ENCODE results near the gene UBQLNL. TPM values are rescaled to one million over a fixed set of nuclear protein-coding genes. Genes with fewer than 3 reads are reported as not detected.

UBQLNL gene
- total RNA-seq, 1 experiment from 2014 or later, result 0.24 TPM

DNA sequence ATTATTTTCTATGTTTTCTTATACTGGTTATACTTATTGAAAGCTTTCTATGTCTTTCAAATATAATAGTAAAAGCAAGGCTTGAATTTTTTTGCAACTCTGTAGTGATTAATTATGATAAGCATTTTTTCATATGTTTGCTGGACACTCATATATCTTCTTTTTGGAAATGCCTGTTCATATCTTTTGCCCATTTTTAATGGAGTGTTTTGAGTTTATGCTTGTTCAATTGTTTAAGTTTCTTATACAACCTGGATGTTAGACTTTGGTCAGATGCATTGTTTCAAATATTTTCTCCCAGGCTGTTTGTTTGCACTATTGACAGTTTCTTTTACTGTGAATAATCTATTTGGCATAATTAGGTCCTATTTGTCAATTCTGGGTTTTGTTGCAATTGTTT is 20.0 kb upstream of the UBQLNL start (continued):
- TF ChIP-seq, protein P1, sequence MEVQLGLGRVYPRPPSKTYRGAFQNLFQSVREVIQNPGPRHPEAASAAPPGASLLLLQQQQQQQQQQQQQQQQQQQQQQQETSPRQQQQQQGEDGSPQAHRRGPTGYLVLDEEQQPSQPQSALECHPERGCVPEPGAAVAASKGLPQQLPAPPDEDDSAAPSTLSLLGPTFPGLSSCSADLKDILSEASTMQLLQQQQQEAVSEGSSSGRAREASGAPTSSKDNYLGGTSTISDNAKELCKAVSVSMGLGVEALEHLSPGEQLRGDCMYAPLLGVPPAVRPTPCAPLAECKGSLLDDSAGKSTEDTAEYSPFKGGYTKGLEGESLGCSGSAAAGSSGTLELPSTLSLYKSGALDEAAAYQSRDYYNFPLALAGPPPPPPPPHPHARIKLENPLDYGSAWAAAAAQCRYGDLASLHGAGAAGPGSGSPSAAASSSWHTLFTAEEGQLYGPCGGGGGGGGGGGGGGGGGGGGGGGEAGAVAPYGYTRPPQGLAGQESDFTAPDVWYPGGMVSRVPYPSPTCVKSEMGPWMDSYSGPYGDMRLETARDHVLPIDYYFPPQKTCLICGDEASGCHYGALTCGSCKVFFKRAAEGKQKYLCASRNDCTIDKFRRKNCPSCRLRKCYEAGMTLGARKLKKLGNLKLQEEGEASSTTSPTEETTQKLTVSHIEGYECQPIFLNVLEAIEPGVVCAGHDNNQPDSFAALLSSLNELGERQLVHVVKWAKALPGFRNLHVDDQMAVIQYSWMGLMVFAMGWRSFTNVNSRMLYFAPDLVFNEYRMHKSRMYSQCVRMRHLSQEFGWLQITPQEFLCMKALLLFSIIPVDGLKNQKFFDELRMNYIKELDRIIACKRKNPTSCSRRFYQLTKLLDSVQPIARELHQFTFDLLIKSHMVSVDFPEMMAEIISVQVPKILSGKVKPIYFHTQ (CRISPR knock-in tag; IDR thresholded peaks at IDR 0.05), result no peak
- TF ChIP-seq ZNF423 (CRISPR knock-in tag; IDR thresholded peaks at IDR 0.05) (no peak), TP53 (CRISPR knock-in tag; IDR thresholded peaks at IDR 0.05) (no peak), PRRX2 (CRISPR knock-in tag; IDR thresholded peaks at IDR 0.05) (no peak)
- TF ChIP-seq, protein P2, sequence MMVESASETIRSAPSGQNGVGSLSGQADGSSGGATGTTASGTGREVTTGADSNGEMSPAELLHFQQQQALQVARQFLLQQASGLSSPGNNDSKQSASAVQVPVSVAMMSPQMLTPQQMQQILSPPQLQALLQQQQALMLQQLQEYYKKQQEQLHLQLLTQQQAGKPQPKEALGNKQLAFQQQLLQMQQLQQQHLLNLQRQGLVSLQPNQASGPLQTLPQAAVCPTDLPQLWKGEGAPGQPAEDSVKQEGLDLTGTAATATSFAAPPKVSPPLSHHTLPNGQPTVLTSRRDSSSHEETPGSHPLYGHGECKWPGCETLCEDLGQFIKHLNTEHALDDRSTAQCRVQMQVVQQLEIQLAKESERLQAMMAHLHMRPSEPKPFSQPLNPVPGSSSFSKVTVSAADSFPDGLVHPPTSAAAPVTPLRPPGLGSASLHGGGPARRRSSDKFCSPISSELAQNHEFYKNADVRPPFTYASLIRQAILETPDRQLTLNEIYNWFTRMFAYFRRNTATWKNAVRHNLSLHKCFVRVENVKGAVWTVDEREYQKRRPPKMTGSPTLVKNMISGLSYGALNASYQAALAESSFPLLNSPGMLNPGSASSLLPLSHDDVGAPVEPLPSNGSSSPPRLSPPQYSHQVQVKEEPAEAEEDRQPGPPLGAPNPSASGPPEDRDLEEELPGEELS (CRISPR knock-in tag; IDR thresholded peaks at IDR 0.05), result no peak
- TF ChIP-seq, protein P3, sequence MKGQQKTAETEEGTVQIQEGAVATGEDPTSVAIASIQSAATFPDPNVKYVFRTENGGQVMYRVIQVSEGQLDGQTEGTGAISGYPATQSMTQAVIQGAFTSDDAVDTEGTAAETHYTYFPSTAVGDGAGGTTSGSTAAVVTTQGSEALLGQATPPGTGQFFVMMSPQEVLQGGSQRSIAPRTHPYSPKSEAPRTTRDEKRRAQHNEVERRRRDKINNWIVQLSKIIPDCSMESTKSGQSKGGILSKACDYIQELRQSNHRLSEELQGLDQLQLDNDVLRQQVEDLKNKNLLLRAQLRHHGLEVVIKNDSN (CRISPR knock-in tag; IDR thresholded peaks at IDR 0.05), result no peak

DNA sequence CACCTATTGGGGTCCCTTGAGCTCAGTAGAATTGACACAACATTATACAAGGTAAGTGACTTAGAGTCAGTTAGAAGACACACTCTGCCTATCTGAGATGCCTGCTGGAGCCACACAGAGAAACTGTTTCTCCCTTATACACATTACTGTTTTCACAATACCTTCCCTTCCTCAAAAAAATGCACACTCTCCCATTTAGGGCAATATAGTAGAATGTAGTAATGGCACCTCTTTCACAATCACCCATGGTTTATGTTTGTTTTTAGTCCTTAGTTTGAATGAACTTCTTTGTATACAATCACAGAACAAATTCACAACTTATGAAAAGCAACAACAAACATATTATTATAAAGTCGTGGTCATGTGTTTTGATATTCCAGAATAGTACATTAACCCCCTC is 17.5 kb upstream of the UBQLNL start:
- Mint-ChIP-seq H3K9me3 (0 out of 2 replicates have a peak, but pooled peaks cover 6% of the 10 kb centered on the region), H3K27ac (no peak overlapping the region), H3K4me3 (no peak overlapping the region), H3K36me3 (no peaks in the 10 kb centered on the region), H3K4me1 (no peaks in the 10 kb centered on the region), H3K27me3 (ENCODE audit: low read depth) (no peaks in the 10 kb centered on the region; the same call in none of the 2 replicates)
- ChIA-PET CTCF (no interaction called here), POLR2A (no interaction called here)
- ATAC-seq, result no peak
- no peak for DNase-seq (ENCODE audit: low spot score)
- TF ChIP-seq, protein P4, sequence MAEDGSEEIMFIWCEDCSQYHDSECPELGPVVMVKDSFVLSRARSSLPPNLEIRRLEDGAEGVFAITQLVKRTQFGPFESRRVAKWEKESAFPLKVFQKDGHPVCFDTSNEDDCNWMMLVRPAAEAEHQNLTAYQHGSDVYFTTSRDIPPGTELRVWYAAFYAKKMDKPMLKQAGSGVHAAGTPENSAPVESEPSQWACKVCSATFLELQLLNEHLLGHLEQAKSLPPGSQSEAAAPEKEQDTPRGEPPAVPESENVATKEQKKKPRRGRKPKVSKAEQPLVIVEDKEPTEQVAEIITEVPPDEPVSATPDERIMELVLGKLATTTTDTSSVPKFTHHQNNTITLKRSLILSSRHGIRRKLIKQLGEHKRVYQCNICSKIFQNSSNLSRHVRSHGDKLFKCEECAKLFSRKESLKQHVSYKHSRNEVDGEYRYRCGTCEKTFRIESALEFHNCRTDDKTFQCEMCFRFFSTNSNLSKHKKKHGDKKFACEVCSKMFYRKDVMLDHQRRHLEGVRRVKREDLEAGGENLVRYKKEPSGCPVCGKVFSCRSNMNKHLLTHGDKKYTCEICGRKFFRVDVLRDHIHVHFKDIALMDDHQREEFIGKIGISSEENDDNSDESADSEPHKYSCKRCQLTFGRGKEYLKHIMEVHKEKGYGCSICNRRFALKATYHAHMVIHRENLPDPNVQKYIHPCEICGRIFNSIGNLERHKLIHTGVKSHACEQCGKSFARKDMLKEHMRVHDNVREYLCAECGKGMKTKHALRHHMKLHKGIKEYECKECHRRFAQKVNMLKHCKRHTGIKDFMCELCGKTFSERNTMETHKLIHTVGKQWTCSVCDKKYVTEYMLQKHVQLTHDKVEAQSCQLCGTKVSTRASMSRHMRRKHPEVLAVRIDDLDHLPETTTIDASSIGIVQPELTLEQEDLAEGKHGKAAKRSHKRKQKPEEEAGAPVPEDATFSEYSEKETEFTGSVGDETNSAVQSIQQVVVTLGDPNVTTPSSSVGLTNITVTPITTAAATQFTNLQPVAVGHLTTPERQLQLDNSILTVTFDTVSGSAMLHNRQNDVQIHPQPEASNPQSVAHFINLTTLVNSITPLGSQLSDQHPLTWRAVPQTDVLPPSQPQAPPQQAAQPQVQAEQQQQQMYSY (CRISPR knock-in tag; IDR thresholded peaks at IDR 0.05), result no peak
- TF ChIP-seq SP1 (CRISPR knock-in tag; conservative IDR thresholded peaks at IDR 0.05) (no peak), FOXP1 (CRISPR knock-in tag; IDR thresholded peaks at IDR 0.05; ENCODE audit: borderline replicate concordance) (no peak), OVOL2 (CRISPR knock-in tag; IDR thresholded peaks at IDR 0.05; ENCODE audit: borderline replicate concordance) (no peak), NR3C1 (CRISPR knock-in tag; conservative IDR thresholded peaks at IDR 0.05; ENCODE audit: low read depth) (no peak), GTF2I (CRISPR knock-in tag; conservative IDR thresholded peaks at IDR 0.05) (no peak), IRF2 (CRISPR knock-in tag; IDR thresholded peaks at IDR 0.05; ENCODE audit: borderline replicate concordance, low read depth) (no peak), TP53 (CRISPR knock-in tag; IDR thresholded peaks at IDR 0.05) (no peak)
- TF ChIP-seq, protein P5, sequence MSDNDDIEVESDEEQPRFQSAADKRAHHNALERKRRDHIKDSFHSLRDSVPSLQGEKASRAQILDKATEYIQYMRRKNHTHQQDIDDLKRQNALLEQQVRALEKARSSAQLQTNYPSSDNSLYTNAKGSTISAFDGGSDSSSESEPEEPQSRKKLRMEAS (CRISPR knock-in tag; IDR thresholded peaks at IDR 0.05), result no peak
- TF ChIP-seq, protein P6, sequence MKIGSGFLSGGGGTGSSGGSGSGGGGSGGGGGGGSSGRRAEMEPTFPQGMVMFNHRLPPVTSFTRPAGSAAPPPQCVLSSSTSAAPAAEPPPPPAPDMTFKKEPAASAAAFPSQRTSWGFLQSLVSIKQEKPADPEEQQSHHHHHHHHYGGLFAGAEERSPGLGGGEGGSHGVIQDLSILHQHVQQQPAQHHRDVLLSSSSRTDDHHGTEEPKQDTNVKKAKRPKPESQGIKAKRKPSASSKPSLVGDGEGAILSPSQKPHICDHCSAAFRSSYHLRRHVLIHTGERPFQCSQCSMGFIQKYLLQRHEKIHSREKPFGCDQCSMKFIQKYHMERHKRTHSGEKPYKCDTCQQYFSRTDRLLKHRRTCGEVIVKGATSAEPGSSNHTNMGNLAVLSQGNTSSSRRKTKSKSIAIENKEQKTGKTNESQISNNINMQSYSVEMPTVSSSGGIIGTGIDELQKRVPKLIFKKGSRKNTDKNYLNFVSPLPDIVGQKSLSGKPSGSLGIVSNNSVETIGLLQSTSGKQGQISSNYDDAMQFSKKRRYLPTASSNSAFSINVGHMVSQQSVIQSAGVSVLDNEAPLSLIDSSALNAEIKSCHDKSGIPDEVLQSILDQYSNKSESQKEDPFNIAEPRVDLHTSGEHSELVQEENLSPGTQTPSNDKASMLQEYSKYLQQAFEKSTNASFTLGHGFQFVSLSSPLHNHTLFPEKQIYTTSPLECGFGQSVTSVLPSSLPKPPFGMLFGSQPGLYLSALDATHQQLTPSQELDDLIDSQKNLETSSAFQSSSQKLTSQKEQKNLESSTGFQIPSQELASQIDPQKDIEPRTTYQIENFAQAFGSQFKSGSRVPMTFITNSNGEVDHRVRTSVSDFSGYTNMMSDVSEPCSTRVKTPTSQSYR (CRISPR knock-in tag; IDR thresholded peaks at IDR 0.05), result no peak
- TF ChIP-seq, protein P7, sequence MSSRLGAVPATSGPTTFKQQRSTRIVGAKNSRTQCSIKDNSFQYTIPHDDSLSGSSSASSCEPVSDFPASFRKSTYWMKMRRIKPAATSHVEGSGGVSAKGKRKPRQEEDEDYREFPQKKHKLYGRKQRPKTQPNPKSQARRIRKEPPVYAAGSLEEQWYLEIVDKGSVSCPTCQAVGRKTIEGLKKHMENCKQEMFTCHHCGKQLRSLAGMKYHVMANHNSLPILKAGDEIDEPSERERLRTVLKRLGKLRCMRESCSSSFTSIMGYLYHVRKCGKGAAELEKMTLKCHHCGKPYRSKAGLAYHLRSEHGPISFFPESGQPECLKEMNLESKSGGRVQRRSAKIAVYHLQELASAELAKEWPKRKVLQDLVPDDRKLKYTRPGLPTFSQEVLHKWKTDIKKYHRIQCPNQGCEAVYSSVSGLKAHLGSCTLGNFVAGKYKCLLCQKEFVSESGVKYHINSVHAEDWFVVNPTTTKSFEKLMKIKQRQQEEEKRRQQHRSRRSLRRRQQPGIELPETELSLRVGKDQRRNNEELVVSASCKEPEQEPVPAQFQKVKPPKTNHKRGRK (CRISPR knock-in tag; IDR thresholded peaks at IDR 0.05; ENCODE audit: borderline replicate concordance), result no peak
- TF ChIP-seq, protein P8, sequence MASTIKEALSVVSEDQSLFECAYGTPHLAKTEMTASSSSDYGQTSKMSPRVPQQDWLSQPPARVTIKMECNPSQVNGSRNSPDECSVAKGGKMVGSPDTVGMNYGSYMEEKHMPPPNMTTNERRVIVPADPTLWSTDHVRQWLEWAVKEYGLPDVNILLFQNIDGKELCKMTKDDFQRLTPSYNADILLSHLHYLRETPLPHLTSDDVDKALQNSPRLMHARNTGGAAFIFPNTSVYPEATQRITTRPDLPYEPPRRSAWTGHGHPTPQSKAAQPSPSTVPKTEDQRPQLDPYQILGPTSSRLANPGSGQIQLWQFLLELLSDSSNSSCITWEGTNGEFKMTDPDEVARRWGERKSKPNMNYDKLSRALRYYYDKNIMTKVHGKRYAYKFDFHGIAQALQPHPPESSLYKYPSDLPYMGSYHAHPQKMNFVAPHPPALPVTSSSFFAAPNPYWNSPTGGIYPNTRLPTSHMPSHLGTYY (CRISPR knock-in tag; IDR thresholded peaks at IDR 0.05), result no peak
- TF ChIP-seq, protein P1 (CRISPR knock-in tag; IDR thresholded peaks at IDR 0.05), result no peak

Measured in WTC11 (cell line).